Measurements from ENCODE around the gene DPY19L2.
"Not testable (repeated sequence)": the region's sequence is repeated elsewhere in the genome, so short reads cannot be mapped to it uniquely, and the experiment has no call there.

GRCh38 chr12:63594828-63595227 is 73.5 kb downstream of the DPY19L2 start:
- TF ChIP-seq CTCF (conservative IDR thresholded peaks at IDR 0.05 in 1 of 2, IDR thresholded peaks at IDR 0.05 in 1 of 2; ENCODE audit: extremely low read depth in 1 of 2, insufficient read depth in 1 of 2, low read depth in 1 of 2, low read length in 2 of 2); EZH2 (IDR thresholded peaks at IDR 0.05; ENCODE audit: borderline replicate concordance, low read length): not testable (repeated sequence)

Measured in mammary epithelial cell (primary cell).